H9 (cell line): ENCODE results near the gene CCDC93. TPM values are rescaled to one million over a fixed set of nuclear protein-coding genes. Genes with fewer than 3 reads are reported as not detected.

Source experiments
- DNase-seq: peaks from one replicate; pipeline ENCODE4 v3.0.0-alpha.2; 2017
- H2AFZ ChIP-seq: one replicate; pipeline ENCODE4 v1.6.1; 2013; ENCODE audit warnings: mild to moderate bottlenecking, low read length, control low read depth, moderate library complexity
- H2AK5ac ChIP-seq: 2 replicates; pipeline ENCODE4 v1.6.1; 2013; ENCODE audit warnings: low read length, control low read depth, mixed read lengths; ENCODE audit not compliant: insufficient read length
- H2BK120ac ChIP-seq: one replicate; pipeline ENCODE4 v1.6.1; 2013; ENCODE audit warnings: low read depth, mild to moderate bottlenecking, low read length, control low read depth, inconsistent platforms; ENCODE audit not compliant: poor library complexity, severe bottlenecking
- H2BK12ac ChIP-seq: 2 replicates; pipeline ENCODE4 v1.6.1; 2013; ENCODE audit warnings: low read length, control low read depth, mixed read lengths, low read depth; ENCODE audit not compliant: insufficient read length
- H2BK15ac ChIP-seq: 2 replicates; pipeline ENCODE4 v1.6.1; 2013; ENCODE audit warnings: low read depth, low read length, control low read depth
- H2BK20ac ChIP-seq: one replicate; pipeline ENCODE4 v1.6.1; 2013; ENCODE audit warnings: low read depth, mild to moderate bottlenecking, low read length, control low read depth, inconsistent platforms; ENCODE audit not compliant: poor library complexity, severe bottlenecking
- H2BK5ac ChIP-seq: 2 replicates; pipeline ENCODE4 v1.6.1; 2013; ENCODE audit warnings: low read length, control low read depth, mixed read lengths; ENCODE audit not compliant: insufficient read length
- H3K14ac ChIP-seq: 2 replicates; pipeline ENCODE4 v1.6.1; 2013; ENCODE audit warnings: low read length, control low read depth; ENCODE audit not compliant: insufficient read depth
- H3K18ac ChIP-seq: 2 replicates; pipeline ENCODE4 v1.6.1; 2013; ENCODE audit warnings: low read depth, mild to moderate bottlenecking, mixed read lengths, low read length, control low read depth; ENCODE audit not compliant: insufficient read length
- H3K23ac ChIP-seq: 2 replicates; pipeline ENCODE4 v1.6.1; 2013; ENCODE audit warnings: low read length, control low read depth, mixed read lengths, low read depth; ENCODE audit not compliant: insufficient read length
- H3K23me2 ChIP-seq: 2 replicates; pipeline ENCODE4 v1.6.1; 2013; ENCODE audit warnings: low read depth, mild to moderate bottlenecking, mixed read lengths, low read length, control low read depth; ENCODE audit not compliant: insufficient read length, poor library complexity, severe bottlenecking
- H3K27ac ChIP-seq: 2 replicates; pipeline ENCODE4 v1.5.1; 2013; ENCODE audit warnings: low read length, control low read depth, mixed read lengths, low read depth; ENCODE audit not compliant: insufficient read length
- H3K27me3 ChIP-seq: 2 replicates; pipeline ENCODE4 v1.6.1; 2013; ENCODE audit warnings: low read length, control low read depth, inconsistent platforms; ENCODE audit not compliant: insufficient read depth
- H3K4ac ChIP-seq: 2 replicates; pipeline ENCODE4 v1.6.1; 2013; ENCODE audit warnings: low read depth, mild to moderate bottlenecking, control low read depth, inconsistent platforms, low read length, moderate library complexity
- H3K4me1 ChIP-seq: 2 replicates; pipeline ENCODE4 v1.6.1; 2013; ENCODE audit warnings: low read length, control low read depth, inconsistent platforms; ENCODE audit not compliant: insufficient read depth
- H3K4me2 ChIP-seq: 2 replicates; pipeline ENCODE4 v1.6.1; 2013; ENCODE audit warnings: low read length, control low read depth, mixed read lengths; ENCODE audit not compliant: insufficient read length, insufficient read depth
- H3K56ac ChIP-seq: 2 replicates; pipeline ENCODE4 v1.6.1; 2013; ENCODE audit warnings: low read depth, mild to moderate bottlenecking, mixed read lengths, low read length, control low read depth; ENCODE audit not compliant: insufficient read length
- H3K79me1 ChIP-seq: 2 replicates; pipeline ENCODE4 v1.6.1; 2013; ENCODE audit warnings: low read depth, mild to moderate bottlenecking, moderate library complexity, low read length, control low read depth, inconsistent platforms; ENCODE audit not compliant: insufficient read depth, poor library complexity, severe bottlenecking
- H3K79me2 ChIP-seq: 2 replicates; pipeline ENCODE4 v1.6.1; 2013; ENCODE audit warnings: low read length, control low read depth, inconsistent platforms; ENCODE audit not compliant: insufficient read depth
- H3K9ac ChIP-seq: 2 replicates; pipeline ENCODE4 v1.6.1; 2013; ENCODE audit warnings: low read length, control low read depth, mixed read lengths; ENCODE audit not compliant: insufficient read length; ENCODE audit errors: extremely low read depth
- H3K9me3 ChIP-seq: one replicate; pipeline ENCODE4 v1.6.1; 2013; ENCODE audit warnings: low read depth, low read length, inconsistent platforms; ENCODE audit not compliant: control insufficient read depth
- H3T11ph ChIP-seq: one replicate; pipeline ENCODE4 v1.6.1; 2013; ENCODE audit warnings: mild to moderate bottlenecking, low read length, control low read depth, inconsistent platforms
- H4K20me1 ChIP-seq: one replicate; pipeline ENCODE4 v1.6.1; 2013; ENCODE audit not compliant: control insufficient read depth, insufficient read length, insufficient read depth
- H4K5ac ChIP-seq: 2 replicates; pipeline ENCODE4 v1.6.1; 2013; ENCODE audit warnings: low read depth, mild to moderate bottlenecking, mixed read lengths, low read length, control low read depth; ENCODE audit not compliant: insufficient read length
- H4K8ac ChIP-seq: replicated peaks from 2 replicates; pipeline ENCODE4 v1.6.1; 2013; ENCODE audit warnings: low read length, control low read depth, mixed read lengths, low read depth; ENCODE audit not compliant: insufficient read length
- H4K91ac ChIP-seq: 2 replicates; pipeline ENCODE4 v1.6.1; 2013; ENCODE audit warnings: low read depth, mild to moderate bottlenecking, moderate library complexity, mixed read lengths, low read length, control low read depth; ENCODE audit not compliant: insufficient read length
- H3K27ac Mint-ChIP-seq, 3 experiments: 2 replicates in 2 of 3; 3 replicates in 1 of 3; pipeline ENCODE4 v1.8.0; 2020 to 2021; ENCODE audit warnings: mixed read lengths in 3 of 3, mild to moderate bottlenecking in 1 of 3, moderate library complexity in 1 of 3
- H3K27me3 Mint-ChIP-seq: 2 replicates; pipeline ENCODE4 v1.8.0; 2021; ENCODE audit warnings: low read depth, mild to moderate bottlenecking, moderate library complexity, mixed read lengths
- H3K36me3 Mint-ChIP-seq, 3 experiments: 2 replicates in 2 of 3; 3 replicates in 1 of 3; pipeline ENCODE4 v1.8.0; 2020 to 2021; ENCODE audit warnings: low read depth in 3 of 3, mixed read lengths in 3 of 3; ENCODE audit not compliant: insufficient read depth in 1 of 3
- H3K4me1 Mint-ChIP-seq, 2 experiments: 2 replicates each; pipeline ENCODE4 v1.8.0; 2020; ENCODE audit warnings: mixed read lengths in 2 of 2
- H3K4me3 Mint-ChIP-seq, 2 experiments: 2 replicates in 1 of 2; 3 replicates in 1 of 2; pipeline ENCODE4 v1.8.0; 2020 to 2021; ENCODE audit warnings: mild to moderate bottlenecking in 2 of 2, mixed read lengths in 2 of 2, moderate library complexity in 1 of 2
- H3K9me3 Mint-ChIP-seq, 2 experiments: 2 replicates in 1 of 2; 3 replicates in 1 of 2; pipeline ENCODE4 v1.8.0; 2020; ENCODE audit warnings: mild to moderate bottlenecking in 2 of 2, mixed read lengths in 2 of 2, moderate library complexity in 1 of 2
- CTCF ChIP-seq: fragments of 200-600 bp; sonication (generic); conservative IDR thresholded peaks from 3 replicates; pipeline ENCODE4 v1.8.0; 2021; ENCODE audit warnings: antibody characterized with exemption, mild to moderate bottlenecking
- WGBS: extraction: QIAGEN DNeasy Blood & Tissue Kit; methylation state at CpG from one replicate; pipeline ENCODE4 v1.1.7; 2013; ENCODE audit warnings: missing lambda C conversion rate, low lambda C conversion rate, mixed read lengths; ENCODE audit not compliant: insufficient read length; ENCODE audit errors: extremely low coverage; 5-methylcytosine and 5-hydroxymethylcytosine counted together
- total RNA-seq: library from RNA; stranded (reverse); gene quantifications from 2 replicates; pipeline ENCODE4 v1.2.1, GENCODE V29; 2021

CCDC93 gene
- total RNA-seq, 1 experiment from 2014 or later: 16.4 TPM

DNA sequence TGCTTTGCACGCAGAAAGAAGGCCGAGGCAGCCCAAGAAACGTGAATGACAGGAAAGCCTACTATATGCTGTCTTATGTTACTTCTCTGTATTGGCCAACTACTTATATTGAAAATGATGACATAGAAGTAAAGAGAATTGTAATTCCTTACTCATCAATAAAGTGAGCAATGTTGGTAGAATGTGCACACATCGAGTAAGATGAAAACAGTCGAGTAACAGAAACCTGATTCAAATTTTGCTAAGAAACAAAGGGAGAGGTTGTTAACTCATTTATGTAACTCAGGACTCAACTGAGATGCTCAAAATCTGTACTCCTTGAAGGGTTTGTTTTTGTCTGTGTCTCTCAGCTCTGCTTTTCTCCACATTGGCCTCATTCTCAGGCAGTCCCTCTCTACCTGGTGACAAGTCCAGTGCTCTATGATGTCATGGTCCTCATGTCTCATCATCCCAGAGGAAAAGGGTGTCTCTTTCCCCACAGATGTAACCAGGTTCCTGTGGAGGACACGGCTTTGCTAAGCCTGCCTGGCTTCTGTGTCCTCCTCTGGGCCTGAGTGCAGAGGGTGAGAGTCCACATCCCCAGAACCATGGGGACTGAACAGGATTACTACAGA lies 30.3 kb upstream of the CCDC93 start:
- Histone ChIP-seq H2BK20ac (no peak overlapping the region), H4K91ac (no peak overlapping the region), H3K27ac (no peak overlapping the region), H2BK120ac (no peak overlapping the region), H2AFZ (no peak overlapping the region), H3K79me1 (no peaks in the 10 kb centered on the region), H3K14ac (no peak overlapping the region), H3T11ph (no peak overlapping the region), H3K4me2 (no peak overlapping the region), H4K5ac (no peak overlapping the region), H3K9ac (no peak overlapping the region), H4K8ac (no peak overlapping the region), H3K79me2 (no peaks in the 10 kb centered on the region), H3K18ac (no peak overlapping the region), H2BK12ac (no peak overlapping the region), H2AK5ac (no peak overlapping the region), H2BK15ac (no peak overlapping the region), H4K20me1 (no peaks in the 10 kb centered on the region), H3K27me3 (no peaks in the 10 kb centered on the region), H3K23me2 (no peaks in the 10 kb centered on the region), H3K56ac (no peak overlapping the region), H3K4ac (no peak overlapping the region), H2BK5ac (no peak overlapping the region), H3K9me3 (no peaks in the 10 kb centered on the region), H3K4me1 (no peaks in the 10 kb centered on the region), H3K23ac (no peak overlapping the region)
- no peak overlapping the region for H3K4me3 Mint-ChIP-seq
- no peaks in the 10 kb centered on the region for H3K9me3 Mint-ChIP-seq
- H3K27ac Mint-ChIP-seq: no peak overlapping the region
- no peak for DNase-seq
- WGBS: no CpG with 5 or more reads among the region's 6 CpGs
- no peaks in the 10 kb centered on the region for H3K4me1 Mint-ChIP-seq
- peaks cover 10% of the 10 kb centered on the region for H3K27me3 Mint-ChIP-seq
- H3K36me3 Mint-ChIP-seq: no peaks in the 10 kb centered on the region
- TF ChIP-seq CTCF: no peak
